CD1c-positive myeloid dendritic cell (primary cell): ENCODE results near the gene PROX1.

ENCODE experiments used
- DNase-seq: peaks from one replicate; pipeline ENCODE4 v3.0.0-alpha.2; 2016; ENCODE audit errors: extremely low spot score

The PROX1 gene

DNA sequence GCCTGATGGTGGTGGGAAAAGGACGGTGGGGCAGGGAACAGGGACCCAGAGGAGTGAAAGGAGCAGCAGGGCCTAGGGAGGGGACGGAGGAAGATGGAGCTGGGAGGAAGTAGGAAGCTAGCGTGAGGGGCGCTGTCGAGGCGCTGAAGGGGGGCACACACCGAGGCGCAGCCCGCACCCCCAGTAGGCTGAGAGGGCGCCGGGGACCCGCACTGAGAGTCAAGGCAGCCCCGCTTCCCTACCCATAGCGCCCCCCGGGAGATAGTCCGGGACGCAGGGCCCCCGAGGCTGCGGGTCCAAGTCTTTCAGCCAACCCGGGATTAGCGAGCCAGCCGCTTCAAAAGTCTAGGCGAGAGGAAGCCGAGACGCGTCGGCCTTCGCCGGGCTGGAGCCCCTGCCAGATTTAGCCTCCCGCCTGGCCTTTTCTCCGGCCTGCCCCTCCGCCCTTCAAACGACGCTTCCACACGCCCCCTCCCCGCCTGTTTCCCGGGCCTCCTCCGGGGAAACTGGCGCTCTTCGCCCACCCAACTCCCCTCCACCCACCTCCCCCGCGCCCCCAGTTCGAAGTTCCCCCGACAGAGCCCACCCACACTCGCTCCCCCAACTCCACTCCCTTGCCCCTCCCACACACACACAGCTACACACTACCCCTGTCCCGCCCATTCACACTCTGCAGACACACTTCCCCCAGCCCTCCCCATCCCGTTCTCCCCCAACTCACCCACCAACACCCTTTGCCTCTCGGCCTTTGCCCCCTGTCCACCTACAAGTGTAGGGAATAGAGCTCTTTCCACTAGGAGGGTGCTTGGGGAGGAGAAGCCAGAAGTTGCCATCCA, 7.8 kb upstream of the PROX1 start:
- no peak for DNase-seq

DNA sequence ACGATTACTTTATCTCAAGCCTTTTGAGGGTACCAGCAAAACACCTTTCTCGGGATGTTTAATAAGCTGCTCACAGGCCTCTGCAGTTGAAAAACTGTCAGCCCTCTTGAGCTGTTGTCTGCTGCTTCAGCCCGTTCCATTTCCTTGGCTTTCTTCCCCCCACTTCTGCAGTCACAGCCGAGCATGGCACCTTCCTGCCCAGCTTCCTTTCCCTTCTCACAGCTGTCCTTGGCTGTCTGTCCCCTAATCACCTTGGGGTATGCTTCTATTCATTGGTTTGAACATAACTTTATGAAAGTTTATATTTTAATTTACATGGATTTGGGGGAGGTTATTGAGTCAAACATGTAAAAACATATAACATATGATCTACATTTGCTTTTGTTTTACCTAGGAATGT, 6.9 kb upstream of the PROX1 start:
- no peak for DNase-seq

DNA sequence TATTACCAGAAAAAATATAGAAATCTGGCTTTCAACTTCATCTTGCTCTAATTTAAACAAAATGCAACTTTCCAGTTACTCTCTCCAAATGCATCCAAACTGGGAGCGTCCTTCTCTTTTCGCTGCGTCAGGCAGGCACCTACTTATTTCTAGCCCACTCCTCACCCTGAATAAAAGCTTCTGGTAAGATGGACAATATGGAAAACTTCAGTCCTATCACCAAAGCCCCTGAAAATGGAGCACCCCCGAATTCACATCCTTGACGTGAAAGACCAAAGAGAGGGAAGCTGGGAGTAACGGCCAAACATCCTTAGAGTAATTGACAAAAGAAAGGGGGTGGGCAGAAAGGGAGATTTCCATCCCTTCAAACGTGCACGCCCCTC, 5.5 kb upstream of the PROX1 start:
- DNase-seq: no peak

DNA sequence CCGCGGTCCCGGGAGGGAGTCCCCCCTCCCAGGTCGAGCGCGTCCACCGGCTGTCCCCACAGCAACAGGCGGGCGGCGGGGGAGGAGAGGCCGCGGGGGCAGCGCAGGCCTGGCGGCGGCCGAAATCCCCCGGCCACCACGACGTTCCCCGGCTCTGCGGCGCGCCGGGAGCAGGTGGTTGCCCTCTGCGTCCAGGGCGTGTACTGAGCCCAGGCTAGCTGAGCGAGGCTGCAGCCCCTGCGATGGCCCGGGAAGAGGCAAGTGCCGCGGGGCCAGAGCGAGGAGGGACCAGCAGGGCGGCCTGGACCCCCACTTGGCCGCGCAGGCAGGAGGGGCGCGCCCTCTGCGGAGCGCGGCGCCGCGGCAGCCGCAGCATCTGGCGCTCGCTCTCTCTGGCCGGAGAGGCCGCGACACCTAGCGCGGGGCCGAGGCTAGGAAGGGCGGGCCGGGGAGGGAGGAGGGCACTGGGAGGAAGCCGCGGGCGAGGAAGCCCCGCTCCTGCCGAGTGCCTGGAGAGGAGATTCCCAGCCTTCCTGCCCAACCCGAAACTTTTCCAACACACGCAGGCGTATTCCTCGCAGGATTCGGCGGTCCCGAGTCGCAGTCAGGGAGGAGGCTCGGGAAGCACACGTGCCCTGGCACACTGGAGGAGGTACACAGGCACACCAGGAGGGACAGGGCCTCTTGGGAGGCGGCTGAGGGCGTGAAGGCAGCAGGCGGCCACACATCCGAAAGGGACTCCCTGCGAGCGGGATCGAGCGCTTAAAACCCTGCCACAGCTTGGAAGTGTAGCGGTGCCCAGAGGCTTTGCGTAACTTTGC, 4.9 kb upstream of the PROX1 start:
- no peak for DNase-seq

DNA sequence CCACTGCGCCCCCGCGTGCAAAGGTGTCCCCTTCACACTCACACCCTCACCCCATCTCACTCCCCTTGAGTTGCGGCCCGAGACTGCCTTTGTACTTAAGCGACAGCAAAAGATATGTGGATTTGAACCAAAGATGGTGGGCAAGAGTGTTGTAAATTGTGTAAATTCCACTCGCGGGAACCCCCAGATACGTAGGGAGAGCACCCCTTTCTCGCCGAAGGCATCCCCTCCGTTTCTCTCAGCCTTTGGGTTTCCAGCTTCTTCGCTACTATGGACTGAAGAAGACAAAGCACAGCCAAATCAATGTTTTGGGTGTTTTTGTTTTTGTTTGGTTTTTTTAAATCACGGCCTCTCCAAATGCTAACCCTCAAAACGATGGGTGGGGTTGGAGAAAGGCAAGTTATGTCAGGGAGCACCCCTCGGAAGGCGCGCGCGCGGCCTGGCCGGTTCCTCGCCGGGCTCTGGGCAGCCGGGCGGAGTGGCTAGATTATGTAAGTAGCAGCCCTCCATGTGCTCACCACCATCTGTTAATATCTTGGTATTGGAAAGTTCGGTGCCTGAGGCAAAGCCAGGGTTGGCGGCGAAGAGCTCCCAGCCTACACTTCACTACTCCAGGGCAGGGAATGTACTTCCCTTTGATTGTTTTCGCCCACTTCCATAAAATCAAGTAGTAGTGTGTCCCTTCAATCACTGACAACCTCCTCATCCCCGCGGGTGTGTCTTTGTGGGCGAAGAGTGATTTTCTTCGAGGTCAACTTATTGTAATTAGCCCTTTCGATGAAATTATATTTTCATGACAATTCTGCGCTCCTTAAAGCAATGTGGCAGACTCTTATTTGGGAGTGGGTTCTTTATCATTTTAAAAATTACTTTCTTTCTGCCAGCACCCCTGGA, 4.0 kb upstream of the PROX1 start:
- DNase-seq: no peak

DNA sequence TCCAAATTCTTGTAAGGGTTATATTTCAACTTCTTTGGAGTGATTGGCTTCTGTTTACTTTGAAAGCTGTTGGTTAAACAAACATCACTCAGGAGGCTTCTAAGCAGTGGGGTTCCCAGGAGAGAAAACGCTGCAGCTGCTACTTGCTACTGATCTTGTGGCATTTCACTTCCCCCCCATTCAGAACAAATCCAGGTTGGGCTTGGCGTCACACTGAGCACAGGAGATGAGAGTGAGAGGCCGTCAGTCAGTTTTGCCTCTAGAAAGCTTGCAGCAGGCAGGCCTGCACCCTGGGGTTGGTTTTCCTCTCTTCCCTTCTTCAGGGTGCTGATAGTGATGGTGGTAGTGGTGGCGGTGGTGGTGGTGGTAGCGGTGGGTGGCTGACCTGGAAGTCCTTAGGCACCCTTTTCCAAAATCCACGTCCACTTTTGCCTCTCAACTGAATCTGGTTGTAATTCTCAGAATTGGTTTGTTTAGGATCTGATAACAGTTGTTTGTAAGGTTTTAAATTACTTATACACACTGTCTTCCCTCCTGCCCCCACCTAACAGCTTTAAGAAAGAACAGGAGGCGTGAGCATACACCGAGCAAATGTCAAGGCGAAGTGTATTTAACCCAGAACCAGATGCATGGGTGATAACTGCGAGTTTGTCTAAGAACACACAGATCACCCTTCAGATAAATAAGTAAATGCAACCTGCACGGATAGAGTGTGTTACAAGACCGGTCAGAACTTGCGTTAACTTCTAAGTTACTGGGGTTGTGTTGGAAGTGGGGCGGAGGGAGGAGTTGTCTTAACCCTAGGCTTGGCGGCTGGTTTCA, 3.2 kb upstream of the PROX1 start:
- no peak for DNase-seq

DNA sequence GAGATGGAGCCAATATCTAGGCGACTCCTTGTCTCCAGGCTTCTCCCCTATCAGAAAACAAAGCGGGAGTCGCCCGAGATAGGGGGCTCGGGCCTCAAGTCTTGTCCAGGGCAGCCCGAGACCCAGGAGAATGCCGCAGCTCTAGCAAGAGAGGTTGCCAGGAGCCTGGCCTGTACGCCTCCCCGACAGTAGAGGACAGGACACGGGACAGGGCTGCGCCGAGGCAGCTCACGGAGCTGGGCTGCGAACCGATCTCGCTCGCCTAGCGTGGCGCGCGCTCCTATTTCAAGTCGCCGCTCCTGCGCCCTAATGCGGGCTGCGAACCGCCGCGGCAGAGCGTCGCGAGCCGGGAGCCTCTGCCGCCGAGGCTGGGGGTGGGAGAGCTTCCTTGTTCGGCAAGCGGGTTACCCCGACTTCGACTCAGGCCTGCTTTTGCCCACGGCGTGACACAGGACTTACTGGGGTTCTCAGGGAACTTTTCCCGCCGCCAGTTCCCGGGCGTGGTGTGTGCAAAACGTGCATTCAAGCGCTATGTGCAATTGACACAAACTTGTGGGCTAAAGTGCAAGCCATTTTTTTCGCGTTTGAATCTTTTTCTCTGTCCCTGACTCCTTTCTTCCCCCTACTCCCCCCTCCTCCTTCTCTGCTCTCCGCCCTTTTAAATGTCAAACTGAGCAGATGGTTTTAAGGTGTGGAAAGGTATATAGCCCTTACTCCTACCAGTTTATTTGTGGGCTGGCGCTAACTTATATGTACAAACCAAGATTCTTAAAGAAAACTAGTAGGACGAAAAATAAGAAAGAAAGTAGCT, 2.4 kb upstream of the PROX1 start:
- DNase-seq: no peak

DNA sequence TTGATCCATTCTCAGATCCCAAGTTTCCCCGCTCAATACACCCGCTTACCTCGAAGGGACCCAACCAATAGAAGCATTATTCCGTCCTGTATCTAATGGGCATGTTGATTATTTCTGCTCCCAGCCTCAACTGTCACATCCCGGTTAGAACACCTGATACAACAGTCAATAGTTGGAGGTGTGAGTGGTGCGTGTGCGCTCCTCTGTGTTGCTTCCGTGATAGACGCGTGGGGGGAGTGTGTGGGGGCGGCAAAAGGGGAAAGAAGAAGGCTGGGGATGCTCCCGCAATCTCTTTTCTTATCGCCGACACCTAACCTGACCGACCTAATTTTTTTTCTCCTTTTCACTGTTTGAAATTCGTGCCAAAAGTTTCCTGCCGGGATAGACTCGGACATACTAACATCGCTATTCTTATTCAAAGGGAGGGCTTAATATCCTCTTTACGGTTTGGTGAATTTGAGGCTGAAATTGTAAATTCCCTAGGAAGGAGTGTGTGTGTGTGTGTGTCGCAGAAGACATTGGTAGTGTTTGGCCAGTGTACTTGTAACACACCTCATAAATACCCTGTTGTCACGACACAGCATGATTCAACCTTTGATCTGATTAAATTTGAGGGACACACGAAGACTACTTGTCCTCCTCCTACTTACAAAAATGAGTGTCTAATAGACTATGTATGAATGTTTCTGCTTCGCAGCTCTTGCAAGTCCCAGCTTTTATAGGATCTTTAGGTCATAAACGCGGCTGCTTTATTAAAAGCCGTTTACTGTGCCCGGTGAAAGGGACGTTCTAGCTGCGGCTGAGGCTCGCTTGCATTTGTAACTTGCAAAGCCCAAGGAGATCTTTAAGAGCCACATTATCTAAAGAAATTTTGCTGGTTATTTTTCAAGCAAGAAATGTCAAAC, 1.5 kb upstream of the PROX1 start:
- DNase-seq: no peak

DNA sequence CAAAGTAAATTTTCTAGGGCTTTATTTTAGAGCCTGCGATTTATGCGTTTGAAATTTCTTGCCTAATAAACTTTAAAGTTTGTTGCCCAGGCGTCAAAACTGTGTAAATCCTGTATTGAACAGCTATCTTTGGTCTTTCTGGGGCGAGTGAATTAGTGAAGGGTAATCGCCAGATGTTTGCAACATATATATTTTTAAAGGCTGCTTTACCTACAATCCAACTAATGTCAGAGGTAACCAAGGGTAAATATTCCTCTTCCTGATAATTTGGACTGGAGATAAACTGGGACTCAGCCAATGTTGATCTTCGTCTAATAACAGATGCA, 885 bp upstream of the PROX1 start:
- no peak for DNase-seq

DNA sequence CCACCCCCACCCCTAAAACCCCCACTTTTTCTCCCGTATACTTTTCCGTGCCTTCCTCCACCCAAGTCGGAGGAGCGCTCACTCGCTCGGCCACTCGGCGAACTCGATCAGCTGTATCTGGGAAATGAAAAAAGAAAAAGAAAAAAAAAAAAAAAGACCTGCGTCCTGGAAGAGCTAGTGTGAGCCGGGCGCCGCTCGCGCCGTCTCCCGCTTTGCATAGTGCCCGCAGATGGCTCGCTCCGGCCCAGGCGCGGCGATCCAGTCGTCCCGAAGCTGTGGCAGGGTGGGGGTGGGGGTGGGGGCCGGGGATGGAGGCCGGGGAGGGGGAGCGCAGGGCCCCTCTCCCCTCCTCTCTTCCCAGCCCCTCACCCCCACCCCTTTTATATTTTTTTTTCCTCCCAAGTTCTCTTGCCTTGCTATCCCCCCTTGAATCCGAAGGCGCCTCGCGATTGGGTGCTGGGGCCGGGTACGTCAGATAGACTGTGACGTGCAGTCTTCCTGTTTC, 299 bp upstream of the PROX1 start:
- DNase-seq: peak; percentile 13

DNA sequence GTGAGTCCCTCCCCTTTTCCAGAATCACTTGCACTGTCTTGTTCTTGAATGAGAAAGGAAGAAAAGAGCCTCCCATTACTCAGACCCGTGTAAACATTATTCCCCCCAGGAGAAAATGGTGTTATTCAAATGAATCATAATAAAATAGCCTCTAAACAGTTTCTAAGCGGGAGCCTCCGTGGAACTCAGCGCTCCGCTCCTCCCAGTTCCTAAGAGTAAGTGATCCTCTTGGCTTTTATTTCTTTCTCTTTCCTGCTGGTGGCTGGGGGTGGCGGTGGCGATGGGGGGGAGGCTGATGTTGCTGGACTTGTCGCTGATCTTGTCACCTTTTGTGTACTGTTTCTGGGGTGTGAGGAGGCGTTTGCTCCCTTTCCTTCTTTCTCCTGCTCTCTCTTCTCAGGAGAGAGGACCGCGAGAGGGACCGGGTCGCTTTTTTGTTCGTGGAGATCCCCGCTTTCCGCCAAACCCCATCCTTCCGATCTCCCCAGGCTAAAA, 781 bp downstream of the PROX1 start:
- no peak for DNase-seq

DNA sequence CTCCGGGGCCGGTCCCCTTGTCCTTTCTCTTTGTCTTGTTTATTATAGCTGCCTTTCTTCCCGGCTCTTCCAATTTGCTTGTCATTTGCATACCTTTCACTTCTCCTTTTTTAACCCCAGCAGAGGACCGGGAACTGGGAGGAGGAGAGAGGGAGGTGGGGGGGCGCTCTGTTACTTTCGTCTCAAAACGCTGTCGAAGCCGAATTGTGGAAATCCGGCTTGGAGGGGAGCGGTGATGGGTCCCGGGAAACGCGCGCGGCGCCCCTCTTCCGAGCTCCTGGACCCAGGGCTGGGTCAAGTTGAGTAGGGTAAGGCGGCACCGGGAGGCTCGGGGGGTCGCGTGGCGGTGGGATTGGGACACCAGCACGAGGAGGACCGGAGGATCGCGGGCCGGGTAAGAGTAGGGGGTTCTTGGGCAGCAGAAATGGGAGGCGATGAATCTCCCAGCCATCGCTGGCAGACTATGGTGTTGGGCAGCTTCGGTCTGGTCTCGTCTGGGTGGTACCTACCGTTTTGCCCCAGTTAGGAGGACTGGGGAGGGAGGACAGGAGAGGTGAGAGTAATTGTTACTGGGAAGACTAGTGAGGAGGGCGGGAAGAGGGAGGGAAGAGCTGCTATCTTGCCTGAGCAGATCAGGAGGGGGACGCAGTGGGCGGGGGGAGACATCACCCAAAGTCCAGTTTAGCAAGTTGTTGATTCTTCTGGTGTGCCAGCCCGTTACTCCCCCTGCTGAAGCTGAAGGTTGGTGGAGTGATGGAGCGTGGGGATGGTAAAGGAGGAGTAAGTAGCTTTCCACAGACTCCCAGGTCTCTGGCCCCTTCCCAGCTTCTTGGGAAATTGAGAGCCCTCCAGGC, 1.5 kb downstream of the PROX1 start:
- DNase-seq: peak; percentile 44

DNA sequence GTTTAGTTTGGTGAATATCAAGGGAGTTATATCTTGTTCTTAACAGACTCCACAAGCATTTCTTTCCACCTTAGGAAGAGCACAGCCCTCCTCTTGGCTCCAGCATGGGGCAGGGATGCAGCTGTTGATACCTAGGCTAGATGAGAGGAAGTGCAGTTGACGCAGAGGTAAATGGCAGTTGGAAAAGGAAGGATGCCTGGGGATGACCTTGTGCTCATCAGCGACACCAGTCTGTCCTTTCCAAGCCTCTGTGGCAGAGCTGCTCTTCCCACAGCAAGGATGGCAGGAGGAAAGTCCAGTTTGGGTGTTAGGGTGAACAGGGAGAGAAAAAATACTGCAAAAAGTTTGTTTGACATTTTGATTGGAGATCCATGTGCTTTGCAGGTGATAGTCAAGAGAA, 6.2 kb downstream of the PROX1 start:
- DNase-seq: no peak

DNA sequence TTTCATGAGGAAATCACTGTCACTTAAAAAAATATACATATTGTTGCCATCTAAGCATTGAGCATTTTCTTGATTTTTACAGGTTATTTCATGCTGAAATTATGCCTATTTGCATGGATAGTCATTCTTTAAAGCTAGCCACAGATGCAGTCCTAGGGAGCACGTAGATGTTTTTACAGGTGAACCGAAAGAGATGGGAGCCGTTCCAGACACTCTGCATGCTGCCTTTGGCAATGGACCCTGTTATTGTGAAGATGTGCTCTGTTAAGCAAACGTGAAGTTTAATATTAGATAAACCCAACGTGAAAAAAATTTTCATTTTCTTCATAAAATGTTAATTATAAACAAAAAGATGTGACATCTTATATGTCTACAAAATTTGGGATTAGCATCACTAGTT, 7.1 kb downstream of the PROX1 start:
- DNase-seq: no peak

DNA sequence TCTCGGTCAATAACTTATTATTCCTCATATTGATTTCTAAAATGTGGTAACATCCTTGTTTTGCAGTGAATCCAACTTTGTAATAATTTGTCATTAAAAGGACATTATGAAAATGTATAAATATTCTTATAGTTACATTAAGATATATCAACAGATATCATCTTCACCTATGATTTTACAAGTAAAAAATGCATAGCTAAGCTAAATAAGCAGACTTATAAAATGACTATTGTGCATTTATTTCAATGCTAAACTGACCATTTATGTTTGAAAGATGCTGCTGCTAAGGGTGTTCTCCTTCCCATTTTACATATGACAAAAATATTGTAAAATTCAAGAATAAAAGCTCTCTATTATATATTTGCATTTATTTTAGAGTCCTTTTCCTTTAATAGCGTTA, 7.8 kb downstream of the PROX1 start:
- DNase-seq: no peak

DNA sequence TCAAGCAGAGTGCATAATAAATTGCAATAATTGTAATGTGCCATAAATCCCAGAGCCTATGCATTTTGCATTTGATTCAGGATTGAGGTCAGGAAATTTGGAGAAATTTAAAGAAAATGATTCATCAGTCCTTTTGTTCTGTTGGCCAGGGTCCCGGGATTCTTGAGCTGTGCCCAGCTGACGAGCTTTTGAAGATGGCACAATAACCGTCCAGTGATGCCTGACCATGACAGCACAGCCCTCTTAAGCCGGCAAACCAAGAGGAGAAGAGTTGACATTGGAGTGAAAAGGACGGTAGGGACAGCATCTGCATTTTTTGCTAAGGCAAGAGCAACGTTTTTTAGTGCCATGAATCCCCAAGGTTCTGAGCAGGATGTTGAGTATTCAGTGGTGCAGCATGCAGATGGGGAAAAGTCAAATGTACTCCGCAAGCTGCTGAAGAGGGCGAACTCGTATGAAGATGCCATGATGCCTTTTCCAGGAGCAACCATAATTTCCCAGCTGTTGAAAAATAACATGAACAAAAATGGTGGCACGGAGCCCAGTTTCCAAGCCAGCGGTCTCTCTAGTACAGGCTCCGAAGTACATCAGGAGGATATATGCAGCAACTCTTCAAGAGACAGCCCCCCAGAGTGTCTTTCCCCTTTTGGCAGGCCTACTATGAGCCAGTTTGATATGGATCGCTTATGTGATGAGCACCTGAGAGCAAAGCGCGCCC, 8.7 kb downstream of the PROX1 start:
- DNase-seq: no peak

DNA sequence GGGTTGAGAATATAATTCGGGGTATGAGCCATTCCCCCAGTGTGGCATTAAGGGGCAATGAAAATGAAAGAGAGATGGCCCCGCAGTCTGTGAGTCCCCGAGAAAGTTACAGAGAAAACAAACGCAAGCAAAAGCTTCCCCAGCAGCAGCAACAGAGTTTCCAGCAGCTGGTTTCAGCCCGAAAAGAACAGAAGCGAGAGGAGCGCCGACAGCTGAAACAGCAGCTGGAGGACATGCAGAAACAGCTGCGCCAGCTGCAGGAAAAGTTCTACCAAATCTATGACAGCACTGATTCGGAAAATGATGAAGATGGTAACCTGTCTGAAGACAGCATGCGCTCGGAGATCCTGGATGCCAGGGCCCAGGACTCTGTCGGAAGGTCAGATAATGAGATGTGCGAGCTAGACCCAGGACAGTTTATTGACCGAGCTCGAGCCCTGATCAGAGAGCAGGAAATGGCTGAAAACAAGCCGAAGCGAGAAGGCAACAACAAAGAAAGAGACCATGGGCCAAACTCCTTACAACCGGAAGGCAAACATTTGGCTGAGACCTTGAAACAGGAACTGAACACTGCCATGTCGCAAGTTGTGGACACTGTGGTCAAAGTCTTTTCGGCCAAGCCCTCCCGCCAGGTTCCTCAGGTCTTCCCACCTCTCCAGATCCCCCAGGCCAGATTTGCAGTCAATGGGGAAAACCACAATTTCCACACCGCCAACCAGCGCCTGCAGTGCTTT, 9.4 kb downstream of the PROX1 start:
- no peak for DNase-seq
